C4-2B (cell line): ENCODE data around the gene CAST.

Experiments used
- H3K27ac ChIP-seq: fragments of 450-650 bp; 2 replicates; pipeline ENCODE4 v1.5.1; 2017
- CTCF ChIP-seq: fragments of 450-650 bp; conservative IDR thresholded peaks from 2 replicates; pipeline ENCODE4 v1.5.1; 2017; ENCODE audit warnings: mild to moderate bottlenecking
- ZFX ChIP-seq: fragments of 450-650 bp; IDR thresholded peaks from 2 replicates; pipeline ENCODE4 v1.6.1; 2017

Gene CAST

GRCh38 chr5:96809921-96810320, 147.7 kb downstream of the CAST start:
- H3K27ac ChIP-seq = no peak overlapping the region
- TF ChIP-seq ZFX (no peak), CTCF (no peak)

- no peak for TF ChIP-seq ZFX
- TF ChIP-seq CTCF = no peak
- no peak overlapping the region for H3K27ac ChIP-seq
Measured at GRCh38 chr5:96812851-96813250, 150.7 kb downstream of the CAST start.

- TF ChIP-seq CTCF = no peak
- no peak for TF ChIP-seq ZFX
- no peak overlapping the region for H3K27ac ChIP-seq
Measured at GRCh38 chr5:96814041-96814440, 151.9 kb downstream of the CAST start.

- TF ChIP-seq ZFX (no peak), CTCF (no peak)
- no peak overlapping the region for H3K27ac ChIP-seq
Measured at GRCh38 chr5:96816411-96816939, 154.3 kb downstream of the CAST start.

GRCh38 chr5:96816991-96817390, 154.8 kb downstream of the CAST start:
- H3K27ac ChIP-seq = no peak overlapping the region
- TF ChIP-seq CTCF (no peak), ZFX (no peak)

GRCh38 chr5:96817506-96817905, 155.3 kb downstream of the CAST start:
- no peak overlapping the region for H3K27ac ChIP-seq
- no peak for TF ChIP-seq ZFX
- TF ChIP-seq CTCF = no peak

GRCh38 chr5:96818125-96818788, 156.1 kb downstream of the CAST start:
- H3K27ac ChIP-seq = no peak overlapping the region
- TF ChIP-seq ZFX = no peak
- no peak for TF ChIP-seq CTCF
